Activated T-cell treated with anti-CD3 and anti-CD28 coated beads for 4 hours (primary cell): Measurements from ENCODE around the gene STK4.

Source experiments
- DNase-seq: peaks from one replicate; pipeline ENCODE4 v3.0.0-alpha.2; 2020

STK4 gene

DNA sequence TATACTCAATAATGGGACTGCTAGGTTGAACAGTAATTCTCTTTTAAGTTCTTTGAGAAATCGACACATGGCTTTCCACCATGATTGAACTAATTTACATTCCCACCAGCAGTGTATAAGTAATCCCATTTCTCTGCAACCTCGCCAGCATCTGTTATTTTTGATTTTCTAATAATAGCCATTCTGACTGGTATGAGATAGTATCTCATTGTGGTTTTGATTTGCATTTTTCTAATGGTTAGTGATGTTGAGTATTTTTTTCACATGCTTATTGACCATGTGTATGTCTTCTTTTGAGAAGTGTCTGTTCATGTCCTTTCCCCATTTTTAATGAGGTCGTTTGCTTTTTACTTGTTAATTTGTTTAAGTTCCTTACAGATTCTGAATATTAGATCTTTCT, 66.5 kb downstream of the STK4 start:
- DNase-seq = no peak

DNA sequence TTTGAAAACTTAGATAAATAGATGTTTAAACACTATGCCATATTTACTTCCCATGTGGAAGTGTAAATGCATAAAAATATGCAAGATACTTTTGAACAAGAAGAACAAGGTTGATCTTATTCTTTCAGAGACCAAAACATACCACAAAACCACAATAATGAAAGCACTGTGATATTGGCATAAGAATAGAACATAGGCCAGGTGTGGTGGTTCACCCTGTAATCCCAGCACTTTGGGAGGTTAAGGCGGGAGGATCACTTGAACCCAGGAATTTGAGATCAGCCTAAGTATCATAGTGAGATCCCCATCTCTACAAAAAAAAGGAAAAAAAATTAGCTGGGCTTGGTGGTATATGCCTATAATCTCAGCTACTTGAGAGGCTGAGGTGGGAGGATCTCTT, 68.1 kb downstream of the STK4 start:
- no peak for DNase-seq

DNA sequence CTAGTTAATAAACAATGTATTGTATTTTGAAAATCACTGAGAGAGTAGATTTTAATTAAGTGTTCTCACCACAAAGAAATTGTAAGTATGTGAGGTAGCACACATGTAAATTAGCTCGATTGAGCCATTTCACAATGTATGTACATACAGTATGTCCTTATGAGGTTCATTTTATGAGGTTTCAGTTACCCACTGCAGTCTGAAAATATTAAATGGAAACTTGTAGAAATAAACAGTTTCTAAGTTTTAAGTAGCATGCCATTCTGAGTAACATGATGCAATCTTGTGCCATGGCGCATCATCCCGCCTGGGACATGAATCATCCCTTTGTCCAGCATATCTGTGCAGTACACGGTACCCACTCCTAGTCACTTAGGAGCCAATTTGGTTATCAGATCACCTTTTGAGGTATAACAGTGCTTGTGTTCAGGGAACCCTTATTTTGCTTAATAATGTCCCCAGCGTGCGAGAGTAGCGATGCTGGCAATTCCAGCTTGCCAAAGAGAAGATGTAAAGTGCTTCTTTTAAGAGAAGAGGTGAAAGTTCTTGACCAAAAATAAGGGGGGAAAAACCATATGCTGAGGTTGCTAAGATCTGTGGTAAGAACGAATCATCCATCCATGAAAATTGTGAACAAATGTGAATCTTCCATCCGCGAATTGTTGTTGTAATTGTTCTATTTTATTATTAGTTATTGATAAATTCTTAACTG, 69.9 kb downstream of the STK4 start:
- peak; percentile 36 for DNase-seq

DNA sequence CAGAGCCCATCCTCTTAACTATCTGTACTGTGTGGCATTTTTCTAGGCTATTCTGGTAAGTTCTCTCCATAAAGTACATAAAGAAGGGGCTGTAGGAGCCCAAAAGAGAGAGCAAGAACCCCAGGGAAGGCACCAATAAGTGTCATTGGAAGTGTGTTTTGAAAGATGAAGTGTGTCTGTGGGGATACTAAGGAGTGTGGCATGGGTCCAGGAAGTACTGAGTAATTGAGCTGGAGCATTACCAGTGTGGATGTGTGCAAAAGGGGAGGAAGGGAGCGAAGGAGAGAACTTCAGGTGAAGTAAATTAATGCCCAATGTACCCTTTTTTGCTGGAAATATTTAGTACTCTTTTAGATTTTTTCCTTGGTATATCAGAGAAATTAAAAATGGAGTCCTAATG, 70.7 kb downstream of the STK4 start:
- no peak for DNase-seq

GRCh38 chr20:45037635-45038034, 71.3 kb downstream of the STK4 start:
- DNase-seq = no peak

DNA sequence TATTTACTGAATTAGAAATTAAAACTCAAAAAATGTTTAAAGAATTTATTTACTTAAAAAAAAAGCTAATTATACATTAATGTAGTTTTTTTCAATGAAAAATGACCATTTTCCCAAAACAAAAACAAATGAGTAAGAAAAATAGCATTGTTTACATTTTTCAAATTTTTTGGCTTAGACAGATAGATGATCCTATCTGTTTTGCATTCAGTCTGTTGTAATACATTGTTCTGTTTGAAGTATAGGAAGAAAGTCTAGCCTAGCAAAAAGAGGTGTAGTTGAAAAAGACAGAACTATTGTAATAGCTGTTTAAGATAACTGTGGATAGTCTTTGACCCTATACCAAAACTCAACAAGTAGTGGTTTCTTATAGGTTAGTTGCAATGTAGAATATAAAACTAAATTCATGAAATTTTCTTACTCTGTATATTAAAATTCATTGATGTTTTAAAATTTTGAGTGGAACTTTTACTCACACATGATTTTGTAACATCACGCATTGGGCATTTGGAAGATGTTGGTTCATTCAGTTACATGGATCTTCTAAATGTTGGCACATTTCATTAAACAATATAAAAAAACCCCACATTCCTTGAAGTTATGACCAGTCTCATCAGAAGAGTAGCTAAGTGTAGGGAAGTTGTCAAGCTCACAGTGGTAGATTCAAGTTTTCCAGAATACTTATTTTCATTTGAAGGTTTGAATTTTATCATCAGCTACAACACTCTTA, 72.6 kb downstream of the STK4 start:
- no peak for DNase-seq

DNA sequence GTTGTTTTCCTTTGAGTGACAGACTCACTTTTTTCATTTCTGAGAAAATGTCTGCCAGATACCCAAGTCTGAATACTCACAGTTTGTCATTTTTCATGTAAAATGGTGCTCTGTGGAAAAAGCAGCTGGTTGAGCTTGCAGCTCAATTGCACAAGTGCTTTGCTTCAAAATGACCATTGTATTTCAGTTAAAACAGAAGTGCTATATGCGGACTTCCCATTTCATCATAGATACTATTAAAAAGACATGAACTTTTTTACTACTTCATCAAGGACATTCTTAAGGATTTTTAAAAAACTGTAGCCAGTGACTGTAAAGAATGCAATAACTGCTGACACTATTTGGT, 73.1 kb downstream of the STK4 start:
- no peak for DNase-seq

DNA sequence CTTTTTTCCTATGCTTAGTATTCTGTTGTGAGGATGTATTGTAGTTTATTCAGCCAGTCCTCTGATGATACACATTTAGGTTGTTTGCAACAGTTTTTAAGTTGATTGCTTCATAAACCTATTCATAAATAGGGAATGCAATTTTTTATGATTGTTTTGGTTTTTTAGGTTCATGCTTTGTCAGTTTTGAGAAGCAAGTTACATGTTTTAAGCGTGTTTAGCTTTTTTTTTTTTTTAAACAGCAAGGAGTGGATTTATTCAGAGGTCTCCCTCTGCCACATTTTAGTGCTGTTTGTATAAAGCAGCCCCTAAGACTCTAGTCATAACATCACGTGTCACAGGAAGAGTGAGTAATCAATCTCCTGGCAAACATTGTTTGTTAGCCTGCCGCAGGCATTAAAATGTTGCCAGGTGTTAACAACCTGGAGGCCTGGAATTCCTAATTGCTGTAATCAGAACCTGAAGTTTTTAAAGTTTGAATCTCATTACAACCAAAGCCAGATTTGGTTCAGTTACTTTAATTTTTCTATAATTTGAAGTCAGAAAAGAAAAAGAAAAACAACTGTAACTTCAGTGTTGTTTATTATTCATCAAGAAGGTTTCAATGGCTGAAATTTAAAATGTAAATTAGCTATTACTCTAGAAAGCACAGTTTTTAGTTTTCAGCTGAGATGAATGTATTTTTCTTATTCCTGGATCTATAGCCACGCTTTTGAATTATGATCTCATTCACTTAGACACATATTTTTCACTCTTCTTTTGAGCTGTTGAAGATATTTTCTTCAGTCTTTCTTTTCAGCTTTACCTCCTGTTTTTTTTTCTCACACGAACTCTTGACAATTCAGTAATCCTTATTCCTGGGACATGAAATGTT, 75.4 kb downstream of the STK4 start:
- DNase-seq = no peak

- no peak for DNase-seq
Observed at GRCh38 chr20:45042978-45043377, 76.7 kb downstream of the STK4 start.

GRCh38 chr20:45044084-45044573, 77.8 kb downstream of the STK4 start:
- no peak for DNase-seq

DNA sequence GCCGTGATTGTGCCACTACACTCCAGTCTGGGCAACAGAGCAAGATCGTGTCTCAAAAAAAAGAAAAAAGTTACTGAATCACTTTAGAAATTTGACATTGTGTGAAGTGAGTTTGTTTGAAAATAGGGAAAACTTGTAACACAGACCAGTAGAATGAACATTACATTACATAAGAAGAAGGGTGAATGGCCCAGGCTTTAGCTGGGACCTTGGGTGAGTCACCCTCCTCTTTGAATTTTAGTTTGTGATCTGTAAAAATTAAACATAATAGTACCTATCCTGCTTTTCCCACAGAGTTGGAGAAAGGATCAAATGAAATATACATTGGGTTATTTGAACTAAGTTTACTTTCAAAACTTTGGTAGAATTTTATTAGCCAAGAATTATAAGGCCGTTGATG, 78.3 kb downstream of the STK4 start:
- DNase-seq = no peak

GRCh38 chr20:45047581-45048119, 81.3 kb downstream of the STK4 start:
- DNase-seq = no peak

DNA sequence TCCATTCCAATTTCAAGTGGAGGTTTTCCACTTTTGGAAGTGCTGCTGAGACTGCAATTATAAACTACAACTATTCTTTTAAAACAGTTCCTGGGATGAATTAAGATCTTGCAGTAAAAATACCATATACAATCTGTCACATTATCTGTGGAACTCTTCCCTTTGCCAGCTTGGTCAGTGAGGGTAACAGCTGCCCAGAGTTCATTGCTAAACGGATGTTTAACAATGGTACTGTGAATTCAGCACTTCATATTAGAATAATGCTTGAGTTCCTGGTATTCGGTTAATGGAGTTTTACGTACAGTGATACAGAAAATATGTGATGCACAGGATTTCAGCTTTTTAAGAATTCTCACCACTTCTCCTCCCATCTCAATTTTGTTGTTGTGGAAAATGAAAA, 83.1 kb downstream of the STK4 start:
- DNase-seq = no peak

DNA sequence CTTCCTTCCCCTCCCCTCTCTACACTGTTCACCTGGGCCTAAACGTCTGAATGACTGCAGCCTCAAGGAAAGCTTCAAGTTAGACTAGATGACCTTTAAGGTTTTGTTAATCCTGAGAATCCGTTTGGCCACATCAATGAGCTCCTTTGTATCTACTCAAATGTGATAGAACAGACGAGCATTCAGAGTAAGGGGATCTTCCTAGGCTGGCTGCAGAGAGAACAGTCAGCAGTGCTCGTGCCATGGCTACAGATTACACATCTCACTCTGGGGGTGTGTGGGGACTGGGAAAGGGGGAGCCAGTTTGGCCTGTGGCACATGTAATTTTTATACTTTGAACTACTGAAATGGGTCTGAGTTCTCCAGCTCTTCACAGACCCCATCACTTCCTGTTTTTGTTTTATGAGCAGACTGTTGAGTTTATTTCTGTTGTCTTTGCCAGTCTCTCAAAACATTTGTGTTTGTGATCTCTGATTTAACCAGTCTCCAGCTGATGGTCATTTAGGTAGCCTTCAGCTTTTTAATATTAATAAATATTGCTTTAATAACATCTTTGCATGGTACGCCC, 83.7 kb downstream of the STK4 start:
- DNase-seq = no peak

GRCh38 chr20:45051204-45052060, 85.1 kb downstream of the STK4 start:
- DNase-seq = no peak

- no peak for DNase-seq
Observed at GRCh38 chr20:45052698-45053429, 86.6 kb downstream of the STK4 start.

DNA sequence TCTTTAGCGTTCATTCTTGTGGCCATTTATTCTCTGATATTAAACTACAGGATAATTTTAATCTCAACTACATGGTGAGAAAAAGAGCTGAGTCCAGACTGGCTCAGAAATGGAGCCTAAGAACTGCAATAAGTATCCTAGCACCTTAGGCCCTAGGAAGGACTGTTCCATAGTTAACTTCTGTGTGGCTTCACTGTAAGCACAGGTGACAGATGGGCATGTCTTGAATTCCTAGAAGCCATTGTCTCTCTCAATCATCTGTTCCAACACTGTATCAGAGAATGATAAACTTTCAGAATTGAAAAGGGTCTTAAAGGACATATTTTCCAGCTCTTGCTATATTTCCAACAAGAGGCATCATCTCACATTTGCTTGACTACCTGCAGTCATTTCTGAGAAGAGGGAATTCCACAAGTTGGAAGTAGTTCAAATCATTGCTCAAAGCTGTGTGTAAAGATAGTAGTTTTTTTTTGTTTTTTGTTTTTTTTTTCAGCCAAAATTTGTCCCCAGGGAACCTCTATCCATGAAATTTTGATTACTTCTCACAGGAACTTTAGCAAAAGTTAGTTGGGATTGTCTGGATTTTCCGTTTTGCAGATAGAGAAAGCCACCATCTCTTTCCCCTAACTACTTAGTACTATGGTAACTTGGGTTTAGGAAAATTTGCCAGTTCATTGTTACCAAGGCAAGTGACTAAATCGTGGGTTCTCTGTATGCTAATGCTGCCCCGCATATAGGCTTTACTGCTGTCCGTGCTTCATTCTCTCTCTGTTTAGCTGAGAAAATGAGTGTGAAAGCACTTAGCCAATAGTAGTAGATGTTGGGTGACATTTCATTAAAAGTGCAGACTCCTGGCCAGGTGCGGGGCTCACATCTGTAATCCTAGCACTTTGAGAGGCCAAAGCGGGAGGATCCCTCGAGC, 87.4 kb downstream of the STK4 start:
- DNase-seq = no peak

GRCh38 chr20:45055056-45055455, 88.7 kb downstream of the STK4 start:
- DNase-seq = no peak

- DNase-seq = no peak
Observed at GRCh38 chr20:45056473-45057173, 90.3 kb downstream of the STK4 start.
